Measurements from ENCODE around the gene ARHGAP15. TPM values are rescaled to one million over a fixed set of nuclear protein-coding genes. Genes with fewer than 3 reads are reported as not detected.

The ARHGAP15 gene
- total and polyA plus RNA-seq, 4 experiments from 2014 or later = 218 to 524 (median 365) TPM

DNA sequence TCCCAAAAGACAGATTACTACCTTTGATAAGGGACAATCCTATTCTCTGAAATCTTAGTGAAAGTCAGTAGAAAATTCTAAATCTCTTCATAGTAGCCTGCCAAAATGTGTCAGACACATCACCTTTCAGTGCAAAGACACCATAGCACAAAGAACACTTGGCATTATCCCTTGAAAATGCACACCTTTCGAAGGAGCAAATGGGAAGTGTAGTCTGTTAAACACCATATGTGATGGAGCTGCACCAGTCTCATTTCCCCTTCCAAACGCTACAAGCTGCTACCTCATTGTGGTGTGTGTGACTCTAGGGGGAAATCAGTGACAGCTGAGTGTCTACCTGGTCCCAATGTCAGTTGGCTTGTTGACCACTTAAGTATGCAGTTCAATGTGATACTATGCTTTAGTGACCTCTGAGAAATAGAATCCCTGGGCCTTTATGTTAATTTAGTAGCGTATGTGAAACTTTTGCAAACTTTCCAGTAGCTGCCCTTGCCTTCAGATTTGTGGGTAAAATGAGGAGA lies 551.7 kb downstream of the ARHGAP15 start:
- intact Hi-C loops (cut with micrococcal nuclease) = no loop called here
- H3K4me1 Mint-ChIP-seq = peaks cover 20 to 61% (median 49%) of the 10 kb centered on the region in 4 donors

GRCh38 chr2:143682436-143683055 lies 553.3 kb downstream of the ARHGAP15 start:
- Mint-ChIP-seq H3K36me3 (peaks cover 11 to 45% of the 10 kb centered on the region in 2 donors), H3K27ac (no peak overlapping the region), H3K27me3 (no peaks in the 10 kb centered on the region), H3K4me3 (no peak overlapping the region), H3K4me1 (peaks cover 23 to 57% (median 47%) of the 10 kb centered on the region in 4 donors), H3K9me3 (no peaks in the 10 kb centered on the region)
- intact Hi-C loops (cut with micrococcal nuclease) = no loop called here
- Histone ChIP-seq H3K9me3 (ENCODE audit: control insufficient read depth in 1 of 2, low read length in 2 of 2) (no peaks in the 10 kb centered on the region), H3K4me1 (ENCODE audit: insufficient read depth, low read length) (peaks cover 12% of the 10 kb centered on the region), H3K27ac (ENCODE audit: low read depth, low read length) (no peak overlapping the region), H3K4me3 (ENCODE audit: low read length in 2 of 2) (no peak overlapping the region), H3K27me3 (ENCODE audit: insufficient read depth, low read length) (no peaks in the 10 kb centered on the region), H3K36me3 (ENCODE audit: insufficient read depth, low read length) (no peaks in the 10 kb centered on the region)
- CTCF ChIA-PET (ENCODE audit: partially characterized antibody) = no interaction called here
- no peak for DNase-seq
- POLR2A ChIA-PET (ENCODE audit: partially characterized antibody) = no interaction called here

More for the DNA sequence above, 551.7 kb downstream of the ARHGAP15 start:
- peaks cover 21 to 50% of the 10 kb centered on the region in 2 donors for H3K36me3 Mint-ChIP-seq
- Histone ChIP-seq H3K4me3 (ENCODE audit: low read length in 2 of 2) (no peak overlapping the region), H3K36me3 (ENCODE audit: insufficient read depth, low read length) (no peaks in the 10 kb centered on the region), H3K9me3 (ENCODE audit: control insufficient read depth in 1 of 2, low read length in 2 of 2) (no peaks in the 10 kb centered on the region), H3K4me1 (ENCODE audit: insufficient read depth, low read length) (no peaks in the 10 kb centered on the region), H3K27ac (ENCODE audit: low read depth, low read length) (no peak overlapping the region), H3K27me3 (ENCODE audit: insufficient read depth, low read length) (no peaks in the 10 kb centered on the region)
- DNase-seq = no peak
- H3K9me3 Mint-ChIP-seq = no peaks in the 10 kb centered on the region
- CTCF ChIA-PET (ENCODE audit: partially characterized antibody) = interaction anchor here (0.6 kb wide), 1 partner anchor 672 kb away, joined by 4 read pairs; no protein-coding TSS in a partner anchor
- H3K27ac Mint-ChIP-seq = peak overlapping the region in 2 of 7 donors; percentile 18 to 47
- no peak overlapping the region for H3K4me3 Mint-ChIP-seq
- H3K27me3 Mint-ChIP-seq = no peaks in the 10 kb centered on the region
- POLR2A ChIA-PET (ENCODE audit: partially characterized antibody) = no interaction called here

GRCh38 chr2:143683977-143684376 lies 554.8 kb downstream of the ARHGAP15 start:
- no peaks in the 10 kb centered on the region for H3K27me3 ChIP-seq (ENCODE audit: insufficient read depth, low read length)
- Mint-ChIP-seq H3K27ac (peak overlapping the region in 1 of 7 donors; percentile 13), H3K4me3 (no peak overlapping the region), H3K27me3 (no peaks in the 10 kb centered on the region), H3K4me1 (peaks cover 25 to 62% (median 51%) of the 10 kb centered on the region in 4 donors), H3K36me3 (peaks cover 17 to 48% of the 10 kb centered on the region in 2 donors), H3K9me3 (no peaks in the 10 kb centered on the region)
- no peaks in the 10 kb centered on the region for H3K36me3 ChIP-seq (ENCODE audit: insufficient read depth, low read length)
- no peaks in the 10 kb centered on the region for H3K9me3 ChIP-seq (ENCODE audit: control insufficient read depth in 1 of 2, low read length in 2 of 2)
- CTCF ChIA-PET (ENCODE audit: partially characterized antibody) = no interaction called here
- POLR2A ChIA-PET (ENCODE audit: partially characterized antibody) = no interaction called here
- no peak for DNase-seq
- no peak overlapping the region for H3K27ac ChIP-seq (ENCODE audit: low read depth, low read length)
- H3K4me1 ChIP-seq (ENCODE audit: insufficient read depth, low read length) = peaks cover 13% of the 10 kb centered on the region
- intact Hi-C loops (cut with micrococcal nuclease) = no loop called here
- no peak overlapping the region for H3K4me3 ChIP-seq (ENCODE audit: low read length in 2 of 2)

DNA sequence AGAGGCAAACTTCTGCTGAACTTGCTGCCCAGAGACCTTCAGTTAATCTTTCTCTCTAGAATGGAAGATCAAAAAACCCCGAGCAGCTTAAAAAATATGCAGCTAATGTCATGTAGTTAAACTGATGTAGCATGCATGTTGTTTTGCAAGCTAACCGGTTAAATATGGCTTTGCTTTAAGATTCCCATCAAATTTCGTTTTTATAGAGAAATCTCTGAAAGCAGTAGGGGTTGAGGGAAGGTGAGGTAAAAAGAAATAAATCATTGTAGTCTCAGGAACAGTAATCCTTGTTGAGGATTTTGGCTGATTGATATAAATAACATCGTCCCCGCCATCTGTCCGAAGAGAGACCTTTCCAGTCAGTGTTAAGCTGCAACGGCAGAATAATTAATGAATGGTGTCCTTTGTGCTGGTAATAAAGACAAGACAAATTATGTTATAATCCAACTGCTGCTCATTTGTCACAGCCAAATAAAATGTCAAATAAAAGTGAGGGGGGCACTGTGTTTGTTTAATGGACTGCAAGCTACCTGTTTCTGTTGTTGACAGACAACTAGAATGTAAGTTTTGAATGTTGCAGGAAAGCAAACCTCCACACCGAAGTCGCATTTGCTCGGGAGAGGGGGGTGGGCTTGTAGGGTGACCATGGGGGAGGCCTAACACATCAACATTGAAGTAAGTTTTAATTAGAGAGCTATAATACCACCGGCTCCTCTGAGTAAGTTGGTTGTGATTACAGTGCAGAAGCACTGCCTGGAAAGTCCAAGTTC lies 555.5 kb downstream of the ARHGAP15 start:
- no peak for DNase-seq
- H3K36me3 ChIP-seq (ENCODE audit: insufficient read depth, low read length) = no peaks in the 10 kb centered on the region
- intact Hi-C loops (cut with micrococcal nuclease) = no loop called here
- H3K4me3 ChIP-seq (ENCODE audit: low read length in 2 of 2) = no peak overlapping the region
- H3K9me3 ChIP-seq (ENCODE audit: control insufficient read depth in 1 of 2, low read length in 2 of 2) = no peaks in the 10 kb centered on the region
- Mint-ChIP-seq H3K4me3 (no peak overlapping the region), H3K27ac (no peak overlapping the region), H3K27me3 (no peaks in the 10 kb centered on the region), H3K4me1 (peaks cover 25 to 63% (median 53%) of the 10 kb centered on the region in 4 donors), H3K36me3 (peaks cover 16 to 46% of the 10 kb centered on the region in 2 donors), H3K9me3 (no peaks in the 10 kb centered on the region)
- POLR2A ChIA-PET (ENCODE audit: partially characterized antibody) = no interaction called here
- H3K4me1 ChIP-seq (ENCODE audit: insufficient read depth, low read length) = peaks cover 13% of the 10 kb centered on the region
- no peak overlapping the region for H3K27ac ChIP-seq (ENCODE audit: low read depth, low read length)
- no peaks in the 10 kb centered on the region for H3K27me3 ChIP-seq (ENCODE audit: insufficient read depth, low read length)
- CTCF ChIA-PET (ENCODE audit: partially characterized antibody) = interaction anchor here (1.2 to 1.4 kb wide), 3 partner anchors 10 to 15 kb away, joined by 3 to 4 read pairs (median 3); no protein-coding TSS in a partner anchor

- Histone ChIP-seq H3K27ac (ENCODE audit: low read depth, low read length) (no peak overlapping the region), H3K36me3 (ENCODE audit: insufficient read depth, low read length) (no peaks in the 10 kb centered on the region), H3K4me3 (ENCODE audit: low read length in 2 of 2) (no peak overlapping the region), H3K9me3 (ENCODE audit: control insufficient read depth in 1 of 2, low read length in 2 of 2) (no peaks in the 10 kb centered on the region), H3K4me1 (ENCODE audit: insufficient read depth, low read length) (peaks cover 13% of the 10 kb centered on the region), H3K27me3 (ENCODE audit: insufficient read depth, low read length) (no peaks in the 10 kb centered on the region)
- Mint-ChIP-seq H3K27me3 (no peaks in the 10 kb centered on the region), H3K4me3 (peak overlapping the region in 1 of 8 donors; percentile 23), H3K36me3 (peaks cover 13 to 42% of the 10 kb centered on the region in 2 donors), H3K27ac (peak overlapping the region in 1 of 7 donors; percentile 47), H3K9me3 (no peaks in the 10 kb centered on the region), H3K4me1 (peaks cover 25 to 62% (median 52%) of the 10 kb centered on the region in 4 donors)
- ChIA-PET CTCF (ENCODE audit: partially characterized antibody) (interaction anchor here (0.6 to 1.4 kb wide), 5 partner anchors 10 to 607 kb away, joined by 3 to 4 read pairs (median 3); no protein-coding TSS in a partner anchor), POLR2A (ENCODE audit: partially characterized antibody) (no interaction called here)
- DNase-seq = no peak
- intact Hi-C loops (cut with micrococcal nuclease) = no loop called here
Measured at GRCh38 chr2:143685421-143686078, 556.3 kb downstream of the ARHGAP15 start.

- Mint-ChIP-seq H3K4me3 (no peak overlapping the region), H3K27me3 (no peaks in the 10 kb centered on the region), H3K36me3 (peaks cover 20 to 39% of the 10 kb centered on the region in 2 donors), H3K9me3 (peaks cover 0 to 1% (median 0%) of the 10 kb centered on the region in 8 donors), H3K4me1 (peaks cover 25 to 62% (median 55%) of the 10 kb centered on the region in 4 donors), H3K27ac (peak overlapping the region in 5 of 7 donors; percentile 17 to 64 (median 45))
- peak in 3 of 5 donors; percentile 9 to 22 (median 15) for DNase-seq
- Histone ChIP-seq H3K4me1 (ENCODE audit: insufficient read depth, low read length) (peaks cover 13% of the 10 kb centered on the region), H3K27me3 (ENCODE audit: insufficient read depth, low read length) (no peaks in the 10 kb centered on the region), H3K27ac (ENCODE audit: low read depth, low read length) (no peak overlapping the region), H3K4me3 (ENCODE audit: low read length in 2 of 2) (no peak overlapping the region), H3K9me3 (ENCODE audit: control insufficient read depth in 1 of 2, low read length in 2 of 2) (no peaks in the 10 kb centered on the region), H3K36me3 (ENCODE audit: insufficient read depth, low read length) (no peaks in the 10 kb centered on the region)
- CTCF ChIA-PET (ENCODE audit: partially characterized antibody) = interaction anchor here (0.7 to 0.9 kb wide), 6 partner anchors 9 to 72 kb away, joined by 3 to 4 read pairs (median 3); no protein-coding TSS in a partner anchor
- POLR2A ChIA-PET (ENCODE audit: partially characterized antibody) = no interaction called here
- intact Hi-C loops (cut with micrococcal nuclease) = no loop called here
Measured at GRCh38 chr2:143686585-143687164, 557.5 kb downstream of the ARHGAP15 start.

Measured in CD4-positive, alpha-beta memory T cell (primary cell).